Measurements from ENCODE around the gene LRRC10B.

Gene LRRC10B

DNA sequence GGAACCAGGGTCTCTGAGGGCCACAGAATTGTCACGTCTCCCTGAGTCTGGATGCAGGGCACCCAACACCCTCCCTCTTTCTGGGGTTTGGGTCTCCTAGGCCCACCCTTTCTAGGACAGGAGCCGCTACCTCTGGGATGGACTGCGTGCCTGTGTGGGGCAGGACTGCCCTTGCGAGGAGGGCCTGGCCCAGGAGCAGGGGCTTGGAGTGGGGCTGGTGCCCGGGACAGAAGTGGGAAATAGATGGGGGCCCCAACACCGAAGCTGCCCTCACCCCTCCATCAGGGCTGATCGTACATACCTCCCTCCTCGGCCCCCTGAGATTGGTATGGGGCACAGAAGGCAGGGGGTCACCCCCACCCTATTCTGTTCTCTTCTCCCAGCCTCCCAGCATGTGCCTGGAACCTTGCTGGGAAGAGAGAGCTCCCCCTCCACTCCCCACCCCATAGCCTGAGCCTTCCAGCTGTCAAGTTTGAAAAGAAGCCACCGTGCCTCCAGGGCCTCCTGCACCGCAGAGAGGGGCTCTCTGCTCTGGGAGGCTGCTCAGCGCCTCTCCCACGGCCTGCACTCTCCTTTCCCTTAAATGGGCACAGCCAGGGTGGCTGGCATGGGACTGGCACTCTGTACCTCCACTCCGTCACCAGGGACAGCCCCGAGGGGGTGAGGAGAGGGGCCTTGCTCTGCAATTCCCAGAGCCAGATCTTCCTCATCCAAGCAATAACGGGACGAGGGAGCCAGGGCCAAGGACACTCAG is 1.8 kb downstream of the LRRC10B start:
- no peak for DNase-seq

DNA sequence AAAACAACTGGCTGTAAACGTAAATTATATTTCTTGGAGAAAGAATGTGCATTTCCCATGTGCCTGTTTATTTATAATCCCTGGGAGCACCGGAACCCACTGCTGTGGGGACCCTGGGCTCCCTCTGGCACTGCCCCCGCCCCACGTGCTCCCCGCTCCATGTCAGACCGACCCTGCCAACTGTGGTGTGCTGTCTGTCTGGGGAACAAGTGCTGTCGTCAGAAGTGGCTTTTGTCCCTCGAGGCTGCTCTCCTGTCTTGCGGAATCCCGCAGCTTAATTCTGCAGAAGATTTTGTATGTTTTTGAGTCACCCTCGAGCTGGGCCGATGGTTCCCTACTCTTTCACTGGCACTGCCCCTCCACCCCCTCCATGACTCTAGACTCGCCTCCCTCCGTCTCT is 2.4 kb downstream of the LRRC10B start:
- no peak for DNase-seq

DNA sequence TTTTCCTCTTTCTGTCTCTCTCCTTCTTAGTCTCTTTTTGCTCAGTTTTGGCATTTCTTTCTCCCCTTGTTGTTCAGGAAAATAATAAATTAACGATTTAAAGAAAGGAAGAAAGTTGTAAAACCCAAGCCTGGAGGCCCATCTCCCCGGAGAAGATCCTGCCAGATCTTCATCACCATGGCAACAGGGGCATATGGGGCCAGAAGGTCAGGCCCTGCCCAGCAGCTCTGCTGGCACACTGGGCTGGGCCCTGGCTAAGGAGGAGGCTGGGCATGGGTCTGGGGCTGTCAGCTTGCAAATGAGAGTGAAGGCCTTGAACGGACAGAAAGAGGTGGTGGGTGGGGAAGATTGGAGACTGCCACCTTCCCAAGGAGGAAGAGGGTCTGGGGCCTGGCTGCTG is 2.8 kb downstream of the LRRC10B start:
- DNase-seq, result no peak

DNA sequence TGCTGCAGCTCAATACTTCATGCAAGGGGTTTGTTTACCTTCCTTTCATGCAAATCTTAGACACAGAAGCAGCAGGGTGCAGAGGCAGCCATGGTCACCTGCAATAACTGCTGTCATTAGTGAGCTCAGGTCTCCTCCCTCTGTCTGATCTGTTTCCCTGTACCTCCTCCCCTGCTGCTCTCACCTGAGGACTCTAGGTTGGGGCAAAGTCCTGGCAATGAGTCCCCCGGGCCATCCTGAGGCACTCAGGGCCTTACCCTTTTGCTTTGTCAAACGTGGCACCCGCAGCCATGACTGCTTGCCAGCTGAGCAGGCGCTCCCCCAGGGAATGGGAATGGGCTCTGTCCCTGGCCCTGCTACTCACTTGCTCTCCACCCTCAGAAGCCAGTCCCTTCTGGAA is 3.9 kb downstream of the LRRC10B start:
- DNase-seq, result peak; percentile 22

DNA sequence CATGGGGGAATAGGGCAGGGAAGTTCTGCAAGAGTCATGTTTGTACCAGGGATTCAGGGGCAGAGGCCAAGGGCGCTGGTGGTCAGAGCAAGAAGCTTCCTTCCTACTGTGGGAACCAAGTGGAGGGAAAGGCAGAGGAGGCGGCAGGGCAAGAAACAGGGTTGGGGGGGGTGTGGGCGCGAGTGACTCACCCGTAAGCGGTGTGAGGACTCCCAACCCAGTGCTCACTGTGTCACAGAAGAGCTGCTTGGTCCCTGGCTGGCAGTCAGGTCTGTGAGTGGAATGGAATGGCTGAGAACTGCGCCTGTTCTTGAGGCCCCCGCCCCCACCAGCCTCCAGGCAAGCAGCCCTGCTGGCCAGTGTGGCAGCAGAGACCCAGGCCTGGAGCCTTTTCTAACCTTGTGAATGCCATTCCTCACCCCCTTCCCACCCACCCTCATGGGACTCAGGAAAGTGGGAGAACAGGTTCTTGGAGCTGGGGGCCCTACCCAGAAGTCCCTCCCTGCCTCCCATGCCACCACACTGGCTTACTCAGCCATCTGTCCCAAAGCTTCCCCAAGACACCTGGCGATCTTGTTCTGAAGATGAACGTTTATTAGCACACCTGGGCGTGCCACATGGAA is 4.7 kb downstream of the LRRC10B start:
- no peak for DNase-seq

DNA sequence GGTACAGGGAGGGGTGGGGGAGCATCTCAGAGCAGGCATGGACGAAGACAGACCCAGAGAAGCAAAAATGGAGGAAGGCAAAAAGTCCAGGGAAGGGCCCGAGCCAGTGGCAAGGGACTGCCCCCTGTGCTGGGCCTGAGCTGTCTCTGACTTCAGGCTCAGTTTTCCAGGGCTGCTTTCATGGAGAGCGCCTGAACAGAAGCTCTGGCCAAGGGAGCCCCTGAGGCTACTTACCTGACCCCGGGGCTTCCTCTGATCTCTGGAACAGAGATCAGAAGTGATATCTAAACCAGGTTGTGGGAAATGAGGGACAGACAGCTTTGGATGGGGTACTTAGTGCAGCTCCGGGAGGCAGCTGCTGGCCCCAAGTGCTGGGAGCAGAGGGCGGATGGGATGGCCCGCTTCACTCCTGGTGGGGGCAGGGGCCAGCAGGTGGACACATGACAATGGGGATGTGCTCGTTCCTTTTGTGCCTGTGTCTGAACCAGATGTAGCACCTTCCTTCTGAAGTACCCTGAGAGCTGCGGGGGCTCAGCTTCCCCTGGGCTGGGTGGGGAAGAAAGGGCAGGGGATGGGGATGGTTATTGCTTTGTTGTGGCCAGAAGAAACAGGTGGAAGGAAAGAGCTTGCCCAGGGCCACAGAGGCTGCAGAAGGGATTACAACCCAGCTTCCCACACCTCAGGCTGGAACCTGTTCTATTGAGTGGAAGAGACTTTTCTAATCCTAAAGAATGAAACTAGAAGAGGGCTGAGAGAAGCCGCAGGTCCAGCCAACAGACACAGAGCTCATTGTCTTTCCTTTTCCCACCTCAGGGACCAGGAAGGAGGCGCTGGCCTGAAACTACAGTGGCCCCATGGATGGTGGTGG is 5.7 kb downstream of the LRRC10B start:
- no peak for DNase-seq

DNA sequence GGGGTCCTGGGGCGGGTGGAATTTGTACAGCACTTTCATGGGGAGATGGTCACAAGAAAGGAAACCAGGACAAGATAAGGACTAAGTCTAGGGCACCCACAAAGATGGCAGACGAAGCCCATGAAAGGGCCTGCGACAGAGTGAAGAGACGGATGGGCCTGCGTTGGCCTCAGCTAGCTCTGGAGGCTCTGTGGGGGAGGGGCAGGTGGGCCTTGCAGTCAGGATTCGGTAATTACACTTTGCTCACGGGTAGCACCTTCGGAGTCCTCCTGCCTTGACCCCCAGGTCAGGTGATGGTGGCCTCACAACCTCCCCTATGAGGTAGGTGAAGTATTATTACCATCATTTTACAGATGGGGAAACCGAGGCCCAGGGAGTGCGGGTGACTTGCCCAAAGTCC is 7.1 kb downstream of the LRRC10B start:
- DNase-seq, result no peak

DNA sequence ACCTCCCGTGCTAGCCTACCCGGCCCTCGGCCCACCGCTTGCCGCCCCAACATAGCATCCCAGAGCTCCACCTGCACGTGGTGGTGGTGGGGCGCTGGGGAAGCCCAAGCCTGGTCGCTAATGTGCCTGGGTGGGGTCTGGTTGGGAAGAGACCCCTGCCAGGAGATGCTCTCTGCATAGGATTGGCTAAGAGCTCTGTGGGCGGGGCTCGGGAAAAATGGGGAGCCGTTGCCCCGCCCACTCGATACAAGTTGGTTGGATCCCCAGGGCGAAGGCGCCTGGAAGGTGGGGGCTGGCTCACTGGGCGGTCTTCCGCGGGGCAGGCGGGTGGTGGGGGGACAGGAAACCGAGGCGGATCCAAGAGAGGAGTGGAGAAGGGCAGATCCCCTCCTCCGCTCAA is 7.6 kb downstream of the LRRC10B start:
- no peak for DNase-seq

DNA sequence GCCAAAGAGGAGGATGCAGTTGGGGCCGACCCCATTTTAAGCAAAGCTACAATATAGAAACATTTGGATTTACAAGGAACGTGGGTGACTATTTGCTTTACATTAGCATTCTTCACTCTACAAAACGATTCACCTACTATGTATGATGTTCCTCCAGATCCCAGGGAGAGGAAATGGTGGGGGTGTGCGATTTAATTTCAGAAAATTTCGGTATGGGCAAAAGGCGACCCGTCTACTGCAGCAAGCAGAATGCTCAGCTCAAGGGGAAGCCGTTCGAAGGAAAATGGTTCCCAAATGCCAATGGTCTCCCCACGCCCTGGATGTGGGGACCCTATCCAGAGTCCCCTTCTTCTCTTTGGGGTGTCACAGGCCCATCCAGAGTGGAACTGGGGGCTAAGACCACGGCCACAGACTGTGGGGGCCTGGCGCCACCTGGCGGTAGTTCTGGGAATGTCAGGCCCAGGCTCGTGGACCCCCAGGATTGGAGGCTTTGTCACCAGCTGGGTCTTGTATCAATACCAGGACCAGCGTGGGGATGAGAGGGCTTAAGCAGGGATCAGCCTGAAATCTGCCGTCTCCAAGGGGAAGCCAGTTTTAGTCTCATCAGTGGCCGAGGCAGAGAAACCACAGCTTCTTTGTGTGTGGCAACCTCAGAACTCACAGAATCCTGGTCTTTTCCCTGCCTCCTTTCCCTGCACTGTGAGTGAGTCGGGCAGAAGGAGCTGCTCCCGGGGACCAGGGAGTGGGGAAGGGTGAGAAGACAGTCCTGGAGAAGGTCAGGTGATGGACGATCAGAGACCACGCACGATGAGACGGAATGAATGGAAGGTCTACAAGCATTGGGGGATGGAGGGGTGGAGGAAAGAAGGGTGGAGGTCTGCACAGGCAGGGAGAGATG is 8.4 kb downstream of the LRRC10B start:
- DNase-seq, result no peak

DNA sequence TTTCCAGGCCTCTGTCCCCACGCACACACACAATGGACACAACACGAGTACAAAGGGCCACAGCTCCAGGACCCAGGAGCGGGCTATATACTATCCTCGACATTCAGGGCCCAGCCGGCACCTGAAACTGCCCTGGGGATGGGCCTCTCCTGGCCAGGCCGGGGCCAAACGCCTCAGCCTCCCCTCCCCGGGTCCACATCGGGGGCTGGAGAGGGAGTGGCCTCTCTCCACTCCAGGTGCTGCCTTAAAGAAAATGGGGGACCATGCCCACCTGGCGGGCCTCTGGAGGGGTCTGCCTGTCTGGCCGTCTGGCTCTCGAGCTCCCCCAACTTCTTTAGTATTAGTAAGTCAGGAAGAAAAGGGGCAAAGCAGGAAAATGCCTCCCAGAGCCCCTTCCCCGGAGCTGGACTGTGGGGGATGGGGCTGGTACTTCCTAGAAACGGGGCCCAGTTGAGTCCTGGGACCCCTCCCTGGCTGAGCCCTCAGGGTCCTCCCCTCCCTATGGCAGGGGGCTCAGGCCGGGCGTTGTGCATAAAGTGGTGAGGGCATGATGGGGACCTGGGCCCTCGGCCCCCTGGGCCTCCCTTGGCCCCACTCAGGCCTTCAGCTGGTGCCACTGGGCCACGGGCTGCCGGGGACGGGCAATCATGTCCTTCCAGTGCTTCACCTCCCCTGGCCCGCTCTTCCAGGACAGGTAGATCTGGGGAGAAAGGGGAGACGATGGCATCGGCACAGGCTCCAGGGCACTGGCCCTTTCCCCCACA is 9.7 kb downstream of the LRRC10B start:
- DNase-seq, result no peak

DNA sequence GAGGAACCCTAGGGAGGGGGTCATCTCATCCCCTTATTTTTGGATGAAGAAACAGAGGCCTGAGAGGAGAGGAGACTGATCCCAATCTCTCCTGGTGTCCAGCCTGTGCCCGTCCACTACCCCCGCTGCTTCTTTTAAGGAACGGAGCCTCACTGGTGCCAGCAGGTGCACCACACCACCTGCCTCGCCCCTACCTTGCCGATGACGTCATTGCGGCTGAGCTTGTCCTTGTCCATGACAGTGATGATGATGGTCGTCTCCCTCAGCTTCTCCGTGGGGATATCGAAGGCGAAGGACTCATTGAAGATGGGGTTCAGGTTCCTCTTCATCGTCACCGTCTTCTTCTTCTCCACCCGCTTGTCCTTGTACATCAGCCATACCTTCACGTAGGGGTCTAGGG is 14.3 kb downstream of the LRRC10B start:
- no peak for DNase-seq

DNA sequence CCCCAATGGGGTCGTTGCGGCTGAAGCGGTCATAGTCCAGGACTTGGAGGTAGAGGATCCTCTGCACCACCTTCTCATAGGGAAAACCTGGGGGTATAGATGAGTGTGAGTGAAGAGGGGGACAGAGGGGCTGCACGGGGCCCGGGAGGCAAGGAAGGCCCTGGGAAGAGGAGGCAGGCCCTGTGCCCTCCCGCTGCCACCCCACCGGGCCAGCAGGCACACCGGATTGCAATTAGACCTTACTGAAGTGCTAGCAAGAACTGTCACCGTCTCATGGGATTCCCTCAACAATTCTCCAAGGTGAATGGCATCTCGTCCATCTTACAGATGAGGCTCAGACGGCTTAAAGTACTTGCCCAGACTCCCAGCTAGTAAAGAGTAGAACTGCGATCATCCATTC is 15.9 kb downstream of the LRRC10B start:
- DNase-seq, result no peak

DNA sequence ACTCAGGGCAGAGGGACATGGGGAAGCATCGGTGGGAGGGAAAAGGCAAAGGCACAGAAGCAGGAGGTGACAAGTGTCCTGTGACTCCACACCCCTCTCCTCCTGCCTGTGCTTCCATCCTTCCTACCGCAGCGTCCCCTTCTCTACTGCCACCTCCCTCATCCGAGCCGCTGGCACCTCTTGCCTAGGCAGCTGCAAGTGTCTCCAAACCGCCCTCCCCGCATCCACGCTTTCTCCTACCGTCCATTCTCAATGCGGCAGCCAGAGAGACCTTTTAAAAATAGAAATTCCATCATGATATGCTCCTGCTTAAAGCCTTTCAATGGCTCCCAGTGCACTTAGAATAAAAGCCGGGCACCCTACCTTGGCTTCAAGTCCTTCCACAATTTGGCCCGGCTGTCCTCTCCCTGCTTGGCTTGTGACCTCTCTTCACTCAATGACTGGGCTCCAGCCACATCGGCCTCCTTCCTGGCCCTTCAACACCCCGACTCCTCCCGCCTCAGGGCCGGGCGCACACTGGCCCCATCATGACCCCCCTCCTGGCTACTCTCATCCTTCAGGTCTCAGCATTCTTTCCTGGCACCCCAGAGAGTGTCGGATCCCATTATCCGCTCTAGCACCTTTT is 16.5 kb downstream of the LRRC10B start:
- DNase-seq, result no peak

DNA sequence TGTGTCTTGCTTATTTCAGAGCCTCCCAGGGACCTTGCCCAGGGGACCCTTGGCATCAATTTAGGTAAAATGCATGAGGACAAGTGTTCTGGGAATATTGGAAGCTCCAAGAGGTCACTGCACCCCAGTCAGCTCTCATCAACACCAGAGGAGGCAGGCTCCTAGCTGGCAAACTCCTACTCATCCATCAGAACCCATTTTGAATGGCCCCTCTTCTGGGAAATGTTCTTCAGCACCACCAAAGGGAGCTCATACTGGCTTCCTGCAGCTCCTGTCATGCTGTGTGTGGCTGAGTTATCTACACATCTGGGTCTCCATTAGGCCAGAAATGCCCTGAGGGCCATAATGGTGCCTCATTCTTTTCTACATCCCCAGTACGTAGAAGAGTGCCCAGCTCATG is 17.7 kb downstream of the LRRC10B start:
- no peak for DNase-seq

DNA sequence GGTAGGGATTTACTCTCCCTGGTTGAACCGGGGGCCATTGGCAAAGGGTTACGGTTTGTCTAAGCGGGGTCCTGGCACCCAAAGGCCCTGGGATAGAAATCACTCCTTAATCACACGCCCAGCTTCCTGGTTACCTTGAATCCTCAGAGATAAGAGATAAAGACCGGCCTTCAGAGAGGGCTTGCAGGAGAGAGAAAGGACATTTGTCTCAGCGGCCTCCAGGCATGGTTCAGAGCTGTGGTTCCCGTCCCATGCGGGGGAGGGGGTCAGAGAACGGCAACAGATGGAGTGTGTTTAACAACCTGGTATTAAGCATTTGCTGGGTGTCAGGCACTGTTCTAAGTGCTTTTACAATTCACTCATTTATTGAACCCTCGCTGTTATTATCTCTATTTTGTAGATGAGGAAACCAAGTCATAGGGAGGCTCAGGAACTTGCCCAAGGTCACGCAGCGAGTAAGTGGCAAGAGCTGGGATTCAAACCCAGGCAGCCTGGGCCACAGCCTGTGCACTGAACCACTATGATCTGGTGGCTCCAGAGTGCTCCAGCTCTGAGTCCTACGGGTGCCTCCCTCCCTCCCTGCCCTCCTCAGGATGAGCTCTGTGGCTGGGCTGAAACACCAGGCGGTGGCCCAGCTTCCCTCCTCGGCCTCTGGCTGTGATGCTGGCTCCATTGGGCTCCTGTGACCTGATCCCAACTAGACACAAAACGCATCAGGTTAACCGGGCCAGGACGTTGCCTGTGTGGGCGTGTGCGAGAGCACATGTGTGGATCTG is 18.6 kb downstream of the LRRC10B start:
- no peak for DNase-seq

DNA sequence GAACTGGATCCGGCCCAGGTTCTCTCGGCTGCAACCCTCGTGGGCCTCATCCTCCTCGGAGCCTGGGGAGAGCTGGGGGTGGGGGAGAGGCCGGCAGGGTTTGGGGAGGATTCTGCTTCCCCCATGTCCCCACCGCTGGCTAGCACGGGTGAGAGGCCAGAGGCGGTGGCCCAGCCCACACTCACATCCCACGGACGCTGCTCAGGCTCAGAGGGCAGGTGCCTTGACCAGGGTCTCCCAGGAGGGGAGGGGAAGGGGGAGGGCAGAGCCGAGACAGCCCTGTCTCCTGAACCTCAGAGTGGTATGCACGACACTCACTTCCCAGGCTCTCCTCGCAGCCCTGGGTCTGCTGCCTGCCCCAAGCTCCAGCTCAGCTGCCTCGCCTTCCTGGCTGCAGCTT is 19.6 kb downstream of the LRRC10B start:
- no peak for DNase-seq

DNA sequence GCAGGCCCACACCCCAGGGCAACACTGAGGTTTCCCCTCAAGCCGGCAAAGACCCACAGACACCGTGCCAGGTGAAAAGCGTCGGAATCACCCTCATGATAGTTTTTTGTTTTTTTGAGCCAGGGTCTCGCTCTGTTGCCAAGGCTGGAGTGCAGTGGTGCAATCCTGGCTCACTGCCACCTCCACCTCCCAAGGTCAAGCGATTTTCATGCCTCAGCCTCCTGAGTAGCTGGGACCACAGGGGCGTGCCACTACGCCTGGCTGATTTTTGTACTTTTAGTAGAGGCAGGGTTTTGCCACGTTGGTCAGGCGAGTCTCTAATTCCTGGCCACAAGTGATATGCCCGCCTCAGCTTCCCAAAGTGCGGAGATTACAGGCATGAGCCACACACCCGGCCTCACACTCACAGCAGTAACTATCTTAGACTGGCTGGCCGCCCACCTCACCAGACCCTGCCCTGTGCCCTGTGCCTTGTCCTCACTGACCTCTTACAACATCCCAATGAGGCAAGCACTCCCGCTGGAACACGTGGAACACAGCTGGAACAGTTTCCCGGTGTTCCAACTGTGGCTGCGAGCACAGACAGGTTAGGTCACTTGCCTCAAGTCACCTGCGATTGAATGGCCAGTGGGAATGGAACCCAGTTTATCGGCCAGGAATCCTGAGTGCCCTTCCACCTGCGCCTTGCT is 21.1 kb downstream of the LRRC10B start:
- no peak for DNase-seq

DNA sequence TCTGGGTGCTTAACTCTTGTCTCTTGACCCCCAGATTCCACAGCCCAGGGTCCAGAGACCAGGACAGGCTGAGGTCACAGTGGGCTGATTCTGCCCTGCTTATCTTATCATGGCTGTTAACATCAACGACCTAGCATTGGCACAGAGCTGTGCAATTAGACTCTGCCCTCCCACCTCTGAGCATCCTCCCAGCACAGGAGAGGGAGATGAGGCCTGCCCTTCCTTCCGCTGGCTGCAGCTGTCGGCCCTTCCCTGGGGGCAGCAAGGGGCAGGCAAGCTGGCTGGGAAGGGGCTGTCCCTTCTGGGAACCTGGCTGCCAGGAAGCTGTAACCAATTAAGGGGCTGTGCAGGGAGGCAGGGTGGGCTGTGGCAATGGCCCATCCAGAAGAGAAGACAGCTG is 22.5 kb downstream of the LRRC10B start:
- no peak for DNase-seq

DNA sequence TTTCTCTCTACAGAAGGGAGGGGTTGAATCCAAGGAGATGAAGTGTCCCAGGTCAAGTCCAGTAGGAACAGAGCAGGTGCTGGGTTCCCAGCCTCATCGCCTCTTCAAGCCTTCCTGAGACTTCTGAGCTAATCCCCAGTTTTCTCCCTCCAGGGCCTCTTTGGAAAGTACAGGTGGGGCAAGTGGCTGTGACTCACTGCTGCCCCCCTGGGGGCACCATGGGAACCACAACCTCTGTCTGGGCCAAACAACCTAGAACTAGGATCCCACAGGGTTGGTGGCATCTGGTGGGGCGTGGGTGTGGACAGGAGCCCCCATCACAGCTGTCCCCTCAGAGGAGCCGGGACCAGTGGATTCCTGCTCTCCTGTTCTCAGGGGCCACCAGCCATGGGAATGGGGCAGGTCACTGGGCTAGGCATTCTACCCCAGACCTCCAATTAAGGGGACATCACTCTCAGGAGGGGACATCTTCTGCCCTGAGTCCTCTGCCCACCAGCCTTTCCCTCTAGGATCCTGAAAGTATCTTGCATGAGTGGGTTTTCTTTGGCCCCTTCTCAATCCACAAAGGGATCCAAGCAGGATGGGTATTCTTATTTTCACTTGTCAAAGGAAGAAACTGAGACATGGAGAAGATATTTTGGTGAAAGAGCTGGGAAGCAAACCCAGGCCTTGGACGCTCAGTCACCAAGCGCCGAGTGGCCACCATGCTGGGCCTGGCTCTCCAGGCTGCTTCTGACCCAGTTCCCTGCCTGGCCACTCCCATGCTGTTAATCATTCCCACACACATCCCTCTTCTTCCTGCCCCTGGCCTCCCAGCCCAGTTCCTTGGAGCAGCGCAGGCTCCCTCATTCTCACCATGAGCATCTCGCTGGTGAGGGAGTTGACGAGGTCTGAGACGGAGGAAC is 23.8 kb downstream of the LRRC10B start:
- peak; percentile 31 for DNase-seq

Data from DMS79 (cell line).